NB4 (cell line): Measurements from ENCODE around the gene ITGB7.
"Not testable (repeated sequence)": the region's sequence is repeated elsewhere in the genome, so short reads cannot be mapped to it uniquely, and the experiment has no call there.

ENCODE experiments used
- DNase-seq: peaks from one replicate; pipeline ENCODE4 v3.0.0; 2010; ENCODE audit warnings: low read depth
- H3K4me3 ChIP-seq: one replicate; pipeline ENCODE4 v1.5.1; 2011; ENCODE audit warnings: mild to moderate bottlenecking, low read depth, low read length, moderate library complexity
- CTCF ChIP-seq: IDR thresholded peaks from one replicate; pipeline ENCODE4 v1.5.1; 2012; ENCODE audit warnings: low read depth, low read length
- MAX ChIP-seq: IDR thresholded peaks from 2 replicates; pipeline ENCODE4 v1.6.1; 2011; ENCODE audit warnings: low read depth, low read length
- MYC ChIP-seq: IDR thresholded peaks from 2 replicates; pipeline ENCODE4 v1.6.1; 2011; ENCODE audit warnings: low read depth, low read length
- POLR2A ChIP-seq: IDR thresholded peaks from 2 replicates; pipeline ENCODE4 v1.6.1; 2011; ENCODE audit warnings: mild to moderate bottlenecking; ENCODE audit not compliant: insufficient read length; ENCODE audit errors: extremely low read depth

Gene ITGB7

DNA sequence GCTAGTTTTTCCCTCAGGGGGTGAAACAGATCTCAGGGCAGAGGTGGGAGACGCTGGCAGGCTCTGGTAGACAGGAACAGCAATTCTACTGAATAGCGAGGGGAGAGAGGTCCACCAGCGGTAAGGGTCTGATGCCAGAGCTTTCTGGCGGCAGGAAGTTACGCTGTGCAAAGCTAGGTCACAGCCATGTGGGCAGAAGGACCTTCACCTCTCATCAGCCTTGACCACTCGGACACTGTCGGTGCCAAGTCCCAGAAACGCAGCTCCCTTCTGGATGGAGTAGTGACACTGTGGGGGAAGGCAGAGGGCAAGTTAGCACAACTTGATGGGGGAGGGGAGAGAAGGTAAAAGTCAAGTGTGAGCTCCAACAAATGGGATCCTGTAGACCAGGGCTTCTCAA is 36.8 kb downstream of the ITGB7 start:
- H3K4me3 ChIP-seq: no peak overlapping the region
- TF ChIP-seq MAX (no peak), MYC (no peak), POLR2A (no peak), CTCF (no peak)
- DNase-seq: no peak

DNA sequence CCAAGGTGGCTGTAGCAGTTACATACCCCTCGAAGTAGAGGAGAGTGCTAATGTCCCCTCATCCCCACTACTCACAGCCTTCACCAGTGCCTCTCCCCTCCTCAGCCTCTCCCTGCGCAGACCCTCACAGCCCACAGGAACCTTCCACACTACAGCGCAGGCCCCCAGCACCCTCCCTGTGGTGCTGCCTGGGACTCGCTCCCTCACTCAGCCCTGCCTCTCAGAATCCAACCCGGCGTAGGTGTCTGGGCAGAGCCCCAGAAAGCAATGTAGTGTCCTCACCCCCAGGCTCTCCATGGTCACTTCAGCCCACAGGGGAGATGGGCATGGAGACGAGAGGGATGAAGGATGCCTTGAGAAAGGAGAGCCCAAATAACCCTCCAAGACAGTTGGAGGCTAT is 37.4 kb downstream of the ITGB7 start:
- no peak for TF ChIP-seq MYC
- no peak for TF ChIP-seq CTCF
- no peak for TF ChIP-seq MAX
- TF ChIP-seq POLR2A: no peak
- no peak for DNase-seq
- H3K4me3 ChIP-seq: no peak overlapping the region

DNA sequence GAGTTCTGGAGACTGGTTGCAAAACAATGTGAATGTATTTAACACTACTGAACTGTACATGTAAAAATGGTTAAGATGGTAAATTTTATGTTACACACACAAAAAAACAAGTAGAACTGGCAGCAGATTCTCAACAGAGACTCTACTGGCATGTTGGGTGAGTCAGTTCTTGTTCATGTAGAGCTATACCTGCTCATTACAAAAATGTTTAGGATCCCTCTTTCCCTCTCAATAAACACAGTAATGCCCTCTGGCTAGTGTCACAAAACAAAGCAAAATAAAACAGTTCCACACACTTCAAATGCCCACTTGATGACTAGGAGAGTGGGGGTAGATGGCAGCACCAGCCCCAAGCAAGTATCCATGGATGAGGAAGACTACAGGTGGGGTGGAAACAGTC is 40.2 kb downstream of the ITGB7 start:
- no peak for TF ChIP-seq MYC
- TF ChIP-seq CTCF: no peak
- TF ChIP-seq MAX: no peak
- TF ChIP-seq POLR2A: no peak
- no peak overlapping the region for H3K4me3 ChIP-seq
- DNase-seq: no peak

DNA sequence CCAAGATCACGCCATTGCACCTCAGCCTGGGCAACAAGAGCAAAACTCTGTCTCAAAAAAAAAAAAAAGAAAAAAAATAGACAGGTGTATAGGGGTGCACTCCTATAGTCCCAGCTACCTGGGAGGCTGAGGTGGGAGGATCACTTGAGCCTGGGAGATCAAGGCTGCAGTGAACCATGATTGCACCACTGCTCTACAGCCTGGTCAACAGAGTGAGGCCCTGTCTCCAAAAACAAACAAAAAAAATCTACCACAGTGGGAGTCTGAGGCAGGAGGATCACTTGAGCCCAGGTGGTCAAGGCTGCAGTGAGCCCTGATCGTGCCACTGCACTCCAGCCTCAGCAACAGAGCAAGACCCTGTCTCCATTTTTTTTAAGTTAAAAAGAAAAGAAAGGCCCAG is 44.0 kb downstream of the ITGB7 start:
- H3K4me3 ChIP-seq, DNase-seq: not testable (repeated sequence)

GRCh38 chr12:53161119-53161911 is 45.7 kb downstream of the ITGB7 start:
- no peak for DNase-seq
- no peak for TF ChIP-seq CTCF
- no peak for TF ChIP-seq MYC
- no peak for TF ChIP-seq MAX
- TF ChIP-seq POLR2A: no peak

DNA sequence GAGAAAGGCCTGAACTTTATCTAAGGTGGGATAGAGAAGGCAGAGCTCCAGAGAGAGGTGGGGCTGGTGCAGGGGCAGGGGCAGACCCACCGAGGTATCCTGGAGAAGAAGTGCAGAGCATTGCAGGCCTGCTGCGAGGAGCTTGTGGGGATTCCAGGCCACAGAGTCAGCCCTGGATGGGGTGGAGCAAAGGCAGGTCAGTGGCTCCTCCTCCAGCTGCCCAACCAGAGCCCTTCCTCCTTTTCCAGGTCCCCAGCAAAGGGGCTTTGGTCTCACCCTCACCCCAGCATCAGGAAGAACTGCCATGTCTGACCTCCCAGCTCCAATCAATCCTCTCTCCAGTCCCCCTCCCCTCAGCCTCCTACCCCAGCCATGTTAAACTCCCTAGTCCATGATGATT is 46.4 kb downstream of the ITGB7 start:
- TF ChIP-seq POLR2A: no peak
- TF ChIP-seq MYC: no peak
- TF ChIP-seq MAX: no peak
- TF ChIP-seq CTCF: no peak
- no peak overlapping the region for H3K4me3 ChIP-seq
- no peak for DNase-seq

More at GRCh38 chr12:53161119-53161911, 45.7 kb downstream of the ITGB7 start:
- H3K4me3 ChIP-seq: no peak overlapping the region
